Neural progenitor cell (in vitro differentiated cells): Measurements from ENCODE around the gene WDR7. TPM values are rescaled to one million over a fixed set of nuclear protein-coding genes. Genes with fewer than 3 reads are reported as not detected.

Source experiments
- DNase-seq: peaks from one replicate; pipeline ENCODE4 v3.0.0-alpha.2; 2016; ENCODE audit warnings: low spot score
- H2AFZ ChIP-seq: fragments of 200-600 bp; sonication (generic); replicated peaks from 2 replicates; pipeline ENCODE4 v1.6.1; 2016; ENCODE audit warnings: antibody characterized with exemption
- H3F3A ChIP-seq: fragments of 200-600 bp; sonication (generic); 2 replicates; pipeline ENCODE4 v1.6.1; 2016; ENCODE audit warnings: antibody characterized with exemption, low read depth
- H3K27ac ChIP-seq: fragments of 200-600 bp; sonication (generic); 2 replicates; pipeline ENCODE4 v1.5.1; 2016; ENCODE audit warnings: mild to moderate bottlenecking
- H3K27me3 ChIP-seq: fragments of 200-600 bp; sonication (generic); 2 replicates; pipeline ENCODE4 v1.6.1; 2016; ENCODE audit warnings: mild to moderate bottlenecking, moderate library complexity
- H3K36me3 ChIP-seq: fragments of 200-600 bp; sonication (generic); 2 replicates; pipeline ENCODE4 v1.5.1; 2016
- H3K4me1 ChIP-seq: fragments of 200-600 bp; sonication (generic); 2 replicates; pipeline ENCODE4 v1.6.1; 2016; ENCODE audit warnings: mixed run types
- H3K4me2 ChIP-seq: fragments of 200-600 bp; sonication (generic); 2 replicates; pipeline ENCODE4 v1.6.1; 2016
- H3K4me3 ChIP-seq: fragments of 200-600 bp; sonication (generic); 2 replicates; pipeline ENCODE4 v1.5.1; 2016
- H3K79me2 ChIP-seq: fragments of 200-600 bp; sonication (generic); 2 replicates; pipeline ENCODE4 v1.6.1; 2016; ENCODE audit warnings: low read depth
- H3K9ac ChIP-seq: fragments of 200-600 bp; sonication (generic); 2 replicates; pipeline ENCODE4 v1.6.1; 2016
- H3K9me3 ChIP-seq: fragments of 200-600 bp; sonication (generic); 2 replicates; pipeline ENCODE4 v1.5.1; 2016; ENCODE audit warnings: low read depth
- H4K20me1 ChIP-seq: fragments of 200-600 bp; sonication (generic); 2 replicates; pipeline ENCODE4 v1.6.1; 2016; ENCODE audit warnings: low read depth
- H3K27ac Mint-ChIP-seq: 3 replicates; pipeline ENCODE4 v1.8.0; 2021; ENCODE audit warnings: mixed read lengths
- H3K27me3 Mint-ChIP-seq: 2 replicates; pipeline ENCODE4 v1.8.0; 2022; ENCODE audit warnings: low read depth, mild to moderate bottlenecking, inconsistent platforms, moderate library complexity, mixed read lengths; ENCODE audit not compliant: insufficient read depth
- H3K36me3 Mint-ChIP-seq: 3 replicates; pipeline ENCODE4 v1.8.0; 2021; ENCODE audit warnings: mixed read lengths
- H3K4me1 Mint-ChIP-seq: 3 replicates; pipeline ENCODE4 v1.8.0; 2021; ENCODE audit warnings: mixed read lengths
- H3K4me3 Mint-ChIP-seq: 3 replicates; pipeline ENCODE4 v1.8.0; 2021; ENCODE audit warnings: mild to moderate bottlenecking, moderate library complexity, mixed read lengths
- H3K9me3 Mint-ChIP-seq: 3 replicates; pipeline ENCODE4 v1.8.0; 2020; ENCODE audit warnings: mixed read lengths
- EZH2 ChIP-seq: fragments of 200-600 bp; sonication (generic); IDR thresholded peaks from 2 replicates; pipeline ENCODE4 v1.6.1; 2017; ENCODE audit warnings: antibody characterized with exemption, mild to moderate bottlenecking, moderate library complexity
- EZH2phosphoT487 ChIP-seq: fragments of 200-600 bp; sonication (generic); IDR thresholded peaks from 2 replicates; pipeline ENCODE4 v1.6.1; 2017; ENCODE audit warnings: antibody characterized with exemption
- total RNA-seq: library from RNA; depleted of rRNA; stranded (reverse); fragments of >200 nt; gene quantifications from 2 replicates; pipeline ENCODE4 v1.2.3, GENCODE V29; 2015; ENCODE audit warnings: low replicate concordance
- TF ChIP-seq, protein P1 (sequence below): fragments of 200-600 bp; sonication (generic); IDR thresholded peaks from 2 replicates; pipeline ENCODE4 v1.5.1; 2017; ENCODE audit warnings: antibody characterized with exemption, mild to moderate bottlenecking

The WDR7 gene
- total RNA-seq, 1 donor from 2014 or later: 12.3 TPM

DNA sequence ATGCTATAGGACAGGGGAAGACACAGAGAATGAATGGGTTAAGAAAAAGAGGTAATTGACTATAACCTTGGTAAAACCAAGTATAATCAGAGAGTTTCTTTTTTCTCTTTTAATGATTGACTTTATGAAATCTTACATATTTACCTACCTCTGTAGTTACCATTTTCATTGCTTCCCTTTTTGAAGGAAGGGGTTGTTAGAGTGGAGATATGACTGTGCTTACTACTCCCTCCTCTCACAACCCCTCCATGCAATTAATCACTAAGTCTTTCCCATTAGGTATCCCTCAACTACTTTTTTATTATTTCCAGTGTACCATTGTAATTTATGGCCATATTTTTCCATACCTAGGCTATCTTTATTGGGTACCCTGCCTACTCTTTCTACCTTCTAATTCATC, 71.4 kb downstream of the WDR7 start:
- peaks cover 2% of the 10 kb centered on the region for H3K9me3 Mint-ChIP-seq
- H3K4me3 Mint-ChIP-seq: no peak overlapping the region
- no peak for DNase-seq
- H3K4me3 ChIP-seq: no peak overlapping the region
- no peak overlapping the region for H3K4me2 ChIP-seq
- no peaks in the 10 kb centered on the region for H4K20me1 ChIP-seq
- H3K36me3 Mint-ChIP-seq: no peaks in the 10 kb centered on the region
- H3K79me2 ChIP-seq: no peaks in the 10 kb centered on the region
- H3K9ac ChIP-seq: no peak overlapping the region
- H3K9me3 ChIP-seq: peaks cover 4% of the 10 kb centered on the region
- no peak overlapping the region for H3K27ac Mint-ChIP-seq
- no peaks in the 10 kb centered on the region for H3K27me3 ChIP-seq
- TF ChIP-seq EZH2phosphoT487 (no peak), EZH2 (no peak)
- TF ChIP-seq, protein P1, sequence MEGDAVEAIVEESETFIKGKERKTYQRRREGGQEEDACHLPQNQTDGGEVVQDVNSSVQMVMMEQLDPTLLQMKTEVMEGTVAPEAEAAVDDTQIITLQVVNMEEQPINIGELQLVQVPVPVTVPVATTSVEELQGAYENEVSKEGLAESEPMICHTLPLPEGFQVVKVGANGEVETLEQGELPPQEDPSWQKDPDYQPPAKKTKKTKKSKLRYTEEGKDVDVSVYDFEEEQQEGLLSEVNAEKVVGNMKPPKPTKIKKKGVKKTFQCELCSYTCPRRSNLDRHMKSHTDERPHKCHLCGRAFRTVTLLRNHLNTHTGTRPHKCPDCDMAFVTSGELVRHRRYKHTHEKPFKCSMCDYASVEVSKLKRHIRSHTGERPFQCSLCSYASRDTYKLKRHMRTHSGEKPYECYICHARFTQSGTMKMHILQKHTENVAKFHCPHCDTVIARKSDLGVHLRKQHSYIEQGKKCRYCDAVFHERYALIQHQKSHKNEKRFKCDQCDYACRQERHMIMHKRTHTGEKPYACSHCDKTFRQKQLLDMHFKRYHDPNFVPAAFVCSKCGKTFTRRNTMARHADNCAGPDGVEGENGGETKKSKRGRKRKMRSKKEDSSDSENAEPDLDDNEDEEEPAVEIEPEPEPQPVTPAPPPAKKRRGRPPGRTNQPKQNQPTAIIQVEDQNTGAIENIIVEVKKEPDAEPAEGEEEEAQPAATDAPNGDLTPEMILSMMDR: no peak
- H3K36me3 ChIP-seq: no peaks in the 10 kb centered on the region
- no peak overlapping the region for H2AFZ ChIP-seq
- no peaks in the 10 kb centered on the region for H3K27me3 Mint-ChIP-seq
- H3K4me1 ChIP-seq: no peaks in the 10 kb centered on the region
- H3K4me1 Mint-ChIP-seq: no peaks in the 10 kb centered on the region
- H3F3A ChIP-seq: no peaks in the 10 kb centered on the region
- H3K27ac ChIP-seq: no peak overlapping the region

DNA sequence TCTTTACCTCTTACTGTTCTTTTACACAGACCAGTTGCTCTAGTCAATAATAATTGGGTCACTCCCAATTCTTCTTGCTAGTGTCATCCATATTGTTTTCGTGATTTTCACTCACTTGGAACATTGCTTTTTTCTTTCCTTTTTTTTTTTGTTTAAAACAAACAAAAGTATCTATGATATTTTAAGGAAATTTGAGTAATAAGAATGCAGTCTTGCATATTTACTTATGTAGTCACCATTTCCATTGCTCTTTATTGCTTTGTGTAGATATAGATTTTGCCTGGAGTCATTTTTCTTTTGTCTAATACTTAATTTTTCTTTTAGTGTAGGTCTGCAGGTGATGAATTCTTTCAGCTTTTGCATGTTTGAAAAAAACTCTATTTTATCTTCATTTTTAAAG, 71.9 kb downstream of the WDR7 start:
- H3K9me3 Mint-ChIP-seq: peaks cover 2% of the 10 kb centered on the region
- Histone ChIP-seq H3K9me3 (peaks cover 4% of the 10 kb centered on the region), H3K27me3 (no peaks in the 10 kb centered on the region), H3K4me1 (no peaks in the 10 kb centered on the region), H3K9ac (no peak overlapping the region), H2AFZ (no peak overlapping the region), H4K20me1 (no peaks in the 10 kb centered on the region), H3K27ac (no peak overlapping the region), H3K79me2 (no peaks in the 10 kb centered on the region), H3K4me2 (no peak overlapping the region), H3K4me3 (no peak overlapping the region), H3K36me3 (no peaks in the 10 kb centered on the region), H3F3A (no peaks in the 10 kb centered on the region)
- H3K4me3 Mint-ChIP-seq: no peak overlapping the region
- no peaks in the 10 kb centered on the region for H3K4me1 Mint-ChIP-seq
- no peak overlapping the region for H3K27ac Mint-ChIP-seq
- TF ChIP-seq EZH2phosphoT487 (no peak), EZH2 (no peak)
- TF ChIP-seq, protein P1: no peak
- no peaks in the 10 kb centered on the region for H3K36me3 Mint-ChIP-seq
- DNase-seq: no peak
- no peaks in the 10 kb centered on the region for H3K27me3 Mint-ChIP-seq

- no peak overlapping the region for H3K9ac ChIP-seq
- no peaks in the 10 kb centered on the region for H3K27me3 ChIP-seq
- H3K79me2 ChIP-seq: no peaks in the 10 kb centered on the region
- TF ChIP-seq EZH2phosphoT487: no peak
- TF ChIP-seq, protein P1: no peak
- TF ChIP-seq EZH2: no peak
- no peaks in the 10 kb centered on the region for H3F3A ChIP-seq
- H3K27ac ChIP-seq: no peak overlapping the region
- H3K27me3 Mint-ChIP-seq: no peaks in the 10 kb centered on the region
- no peak overlapping the region for H2AFZ ChIP-seq
- H3K4me1 Mint-ChIP-seq: no peaks in the 10 kb centered on the region
- no peaks in the 10 kb centered on the region for H4K20me1 ChIP-seq
- peaks cover 2% of the 10 kb centered on the region for H3K9me3 Mint-ChIP-seq
- H3K4me2 ChIP-seq: no peak overlapping the region
- DNase-seq: no peak
- no peak overlapping the region for H3K4me3 ChIP-seq
- no peaks in the 10 kb centered on the region for H3K36me3 ChIP-seq
- no peak overlapping the region for H3K27ac Mint-ChIP-seq
- H3K4me1 ChIP-seq: no peaks in the 10 kb centered on the region
- H3K9me3 ChIP-seq: peaks cover 4% of the 10 kb centered on the region
- H3K4me3 Mint-ChIP-seq: no peak overlapping the region
- no peaks in the 10 kb centered on the region for H3K36me3 Mint-ChIP-seq
Observed at GRCh38 chr18:56723706-56724105, 72.5 kb downstream of the WDR7 start.
